MV-4-11 (cell line): ENCODE measurements around the gene FKBP11.
"Not testable (repeated sequence)": the region's sequence is repeated elsewhere in the genome, so short reads cannot be mapped to it uniquely, and the experiment has no call there.

Source experiments
- DNase-seq: peaks from one replicate; lab custom pipeline; 2025; lab: John Stamatoyannopoulos, UW

FKBP11 gene

GRCh38 chr12:48954841-48955501 lies 29.7 kb upstream of the FKBP11 start:
- DNase-seq = peak; percentile 98

- no peak for DNase-seq
These were observed 28.8 kb upstream of the FKBP11 start for GRCh38 chr12:48954061-48954460.

- no peak for DNase-seq
These were observed 27.4 kb upstream of the FKBP11 start for GRCh38 chr12:48952691-48953090.

GRCh38 chr12:48947727-48948126 lies 22.4 kb upstream of the FKBP11 start:
- no peak for DNase-seq

GRCh38 chr12:48946943-48947342 lies 21.7 kb upstream of the FKBP11 start:
- no peak for DNase-seq

GRCh38 chr12:48946205-48946604 lies 20.9 kb upstream of the FKBP11 start:
- DNase-seq = no peak

GRCh38 chr12:48943221-48943620 lies 17.9 kb upstream of the FKBP11 start:
- DNase-seq = no peak

- peak; percentile 95 for DNase-seq
These were observed 14.9 kb upstream of the FKBP11 start for GRCh38 chr12:48940181-48940580.

- peak; percentile 38 for DNase-seq
These were observed 13.5 kb upstream of the FKBP11 start for GRCh38 chr12:48938805-48939204.

- peak; percentile 7 for DNase-seq
These were observed 11.9 kb upstream of the FKBP11 start for GRCh38 chr12:48937170-48937569.

- DNase-seq = peak; percentile 35
These were observed 11.2 kb upstream of the FKBP11 start for GRCh38 chr12:48936379-48936979.

- DNase-seq = peak; percentile 8
These were observed 9.0 kb upstream of the FKBP11 start for GRCh38 chr12:48934312-48934706.

- no peak for DNase-seq
These were observed 8.5 kb upstream of the FKBP11 start for GRCh38 chr12:48933664-48934311.

- DNase-seq = no peak
These were observed 7.6 kb upstream of the FKBP11 start for GRCh38 chr12:48932878-48933277.

GRCh38 chr12:48930475-48930874 lies 5.2 kb upstream of the FKBP11 start:
- DNase-seq = no peak

GRCh38 chr12:48929551-48929950 lies 4.3 kb upstream of the FKBP11 start:
- no peak for DNase-seq

- no peak for DNase-seq
These were observed 2.0 kb upstream of the FKBP11 start for GRCh38 chr12:48927261-48927660.

GRCh38 chr12:48924617-48925303 lies 532 bp downstream of the FKBP11 start:
- no peak for DNase-seq

GRCh38 chr12:48923117-48923516 lies 2.2 kb downstream of the FKBP11 start:
- DNase-seq = no peak

GRCh38 chr12:48917857-48918537 lies 7.3 kb downstream of the FKBP11 start:
- peak; percentile 58 for DNase-seq

GRCh38 chr12:48910196-48910595 lies 15.1 kb downstream of the FKBP11 start:
- DNase-seq = no peak

GRCh38 chr12:48909698-48910097 lies 15.6 kb downstream of the FKBP11 start:
- DNase-seq = not testable (repeated sequence)
